Measurements from ENCODE around the gene DCHS1.

Gene DCHS1

GRCh38 chr11:6587360-6587953 lies 68.2 kb downstream of the DCHS1 start:
- no peak for DNase-seq

- no peak for DNase-seq
Measured at GRCh38 chr11:6586434-6587359, 68.9 kb downstream of the DCHS1 start.

GRCh38 chr11:6584528-6584927 lies 71.1 kb downstream of the DCHS1 start:
- no peak for DNase-seq

DNA sequence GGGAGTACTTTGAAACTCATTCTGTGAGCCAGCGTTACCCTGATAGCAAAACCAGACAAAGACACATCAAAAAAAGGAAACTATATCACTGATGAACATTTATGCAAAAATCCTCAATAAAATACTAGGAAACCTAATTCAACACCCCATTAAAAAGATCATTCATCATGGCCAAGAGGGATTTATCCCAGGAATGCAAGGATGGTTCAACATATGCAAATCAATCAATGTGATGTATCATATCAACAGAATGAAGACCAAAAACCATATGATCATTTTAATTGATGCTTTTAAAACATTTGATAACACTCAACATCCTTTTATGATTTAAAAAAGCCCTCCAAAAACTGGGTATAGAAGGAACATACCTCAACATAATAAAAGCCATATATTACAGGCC lies 72.0 kb downstream of the DCHS1 start:
- DNase-seq = no peak

DNA sequence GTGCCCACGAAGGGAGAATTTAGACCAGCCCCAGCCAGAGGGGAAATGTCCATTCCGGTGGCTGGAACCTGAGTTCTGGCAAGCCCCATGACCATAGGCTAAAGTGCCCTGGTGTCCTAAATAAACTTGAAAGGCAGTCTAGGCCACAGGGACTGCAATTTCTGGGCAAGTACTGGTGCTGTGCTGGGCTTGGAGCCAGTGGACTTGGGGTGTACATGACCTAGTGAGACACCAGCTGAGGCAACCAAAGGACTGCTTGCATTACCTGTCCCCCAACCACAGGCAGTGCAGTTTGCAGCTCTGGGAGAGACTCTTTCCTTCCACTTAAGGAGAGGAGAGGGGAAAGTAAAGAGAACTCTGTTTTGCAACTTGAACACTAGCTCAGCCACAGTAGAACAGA lies 75.9 kb downstream of the DCHS1 start:
- no peak for DNase-seq

DNA sequence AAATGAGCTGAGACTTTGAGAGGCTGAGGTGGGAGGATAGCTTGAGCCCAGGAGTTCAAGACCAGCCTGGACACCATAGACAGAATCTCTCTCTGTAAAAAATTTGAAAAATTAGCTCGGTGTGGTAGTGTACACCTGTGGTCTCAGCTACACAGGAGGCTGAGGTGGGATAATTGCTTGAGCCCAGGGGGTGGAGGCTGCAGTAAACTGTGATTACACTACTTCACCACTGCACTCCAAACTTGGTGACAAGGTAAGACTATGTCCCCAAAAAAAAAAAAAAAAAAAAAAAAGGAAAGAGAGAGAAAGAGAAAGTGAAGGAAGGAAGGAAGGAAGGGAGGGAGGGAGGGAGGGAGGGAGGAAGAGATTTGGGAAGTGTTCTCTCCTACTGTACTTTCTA lies 77.5 kb downstream of the DCHS1 start:
- DNase-seq = no peak

- no peak for DNase-seq
Measured at GRCh38 chr11:6576471-6577373, 78.9 kb downstream of the DCHS1 start.

- DNase-seq = no peak
Measured at GRCh38 chr11:6574816-6575715, 80.5 kb downstream of the DCHS1 start.

GRCh38 chr11:6572215-6572614 lies 83.4 kb downstream of the DCHS1 start:
- DNase-seq = no peak

DNA sequence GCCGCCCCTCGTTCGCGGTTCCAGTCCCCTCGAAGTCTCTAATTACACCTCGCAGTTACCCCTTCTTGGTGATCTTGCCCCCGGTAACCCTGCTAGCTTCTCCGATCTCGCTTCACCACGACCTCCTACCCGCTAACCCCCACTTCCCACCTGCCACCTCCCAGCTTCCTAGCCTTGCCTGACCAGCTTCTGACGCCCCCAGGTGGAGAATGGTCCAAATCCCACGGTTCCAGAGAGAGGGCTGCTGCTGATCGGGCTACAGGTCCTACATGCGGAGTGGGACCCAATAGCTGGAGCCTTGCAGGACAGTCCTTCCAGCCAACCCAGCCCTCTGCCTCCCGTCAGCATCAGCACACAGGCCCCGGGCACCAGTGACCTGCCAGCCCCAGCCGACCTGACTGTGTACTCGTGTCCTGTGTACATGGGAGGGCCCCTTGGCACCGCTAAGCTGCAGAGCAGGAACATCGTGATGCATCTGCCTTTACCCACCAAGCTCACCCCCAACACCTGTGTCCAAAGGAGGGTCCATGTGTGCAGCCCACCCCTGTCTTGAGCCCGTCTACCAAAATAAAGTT lies 84.1 kb downstream of the DCHS1 start:
- DNase-seq = no peak

Data from activated naive CD4-positive, alpha-beta T cell treated with Interleukin-2 at 50 U/mL for 16 hours (primary cell).